GM06990 (cell line): ENCODE data around the gene TMEM132A.

Experiments
- DNase-seq: peaks from one replicate; pipeline ENCODE4 v3.0.0-alpha.2; 2011; ENCODE audit not compliant: insufficient read length; ENCODE audit errors: extremely low read depth
- H3K27me3 ChIP-seq: replicated peaks from 2 replicates; pipeline ENCODE4 v1.6.0; 2011; ENCODE audit warnings: low read length; ENCODE audit not compliant: control insufficient read depth, insufficient read depth
- H3K36me3 ChIP-seq: 2 replicates; pipeline ENCODE4 v1.5.1; 2011; ENCODE audit warnings: low read length; ENCODE audit not compliant: control insufficient read depth, insufficient read depth
- H3K4me3 ChIP-seq: replicated peaks from 2 replicates; pipeline ENCODE4 v1.5.1; 2011; ENCODE audit warnings: low read depth, mild to moderate bottlenecking, control low read depth, low read length
- TF ChIP-seq, protein P1 (sequence below): IDR thresholded peaks from 2 replicates; pipeline ENCODE4 v1.5.1; 2011; ENCODE audit warnings: low read length, control low read depth, mild to moderate bottlenecking, inconsistent platforms; ENCODE audit not compliant: insufficient read depth, poor library complexity, severe bottlenecking

TMEM132A gene

DNA sequence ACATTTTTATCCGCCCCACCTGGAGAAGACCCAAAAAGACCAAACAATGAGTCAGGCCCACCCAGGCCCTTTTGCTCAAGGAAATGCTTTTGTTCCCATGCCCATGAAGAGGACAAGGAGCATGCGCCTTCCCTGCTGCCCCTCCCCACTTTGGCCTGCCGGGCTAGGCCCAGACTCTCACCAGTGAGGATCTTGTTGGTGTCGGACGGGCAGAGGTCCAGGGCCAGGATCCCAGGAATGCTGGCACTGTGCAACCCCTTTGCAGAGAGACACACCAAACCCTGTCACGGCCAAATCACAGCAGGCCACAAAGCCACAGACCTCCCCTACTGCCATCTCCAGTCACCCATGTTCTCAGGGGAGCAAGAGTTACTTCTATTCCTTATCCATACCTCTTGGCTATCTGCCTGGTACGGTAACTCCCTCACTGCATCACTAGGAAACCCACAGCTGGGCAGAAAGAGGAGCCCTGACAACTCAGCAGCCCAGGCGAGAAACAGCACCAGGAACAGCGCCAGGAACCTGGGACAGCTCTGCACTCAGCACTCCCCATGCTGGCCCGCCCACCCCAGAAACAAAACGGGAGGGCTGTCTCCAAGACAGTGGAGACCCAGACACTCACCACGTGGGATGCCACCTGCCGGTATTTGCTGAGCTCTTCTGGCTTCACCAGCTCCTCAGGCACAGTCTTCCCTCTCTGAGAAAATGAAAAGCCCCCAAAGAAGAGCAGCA is 23.4 kb upstream of the TMEM132A start:
- DNase-seq, result no peak
- Histone ChIP-seq H3K36me3 (peaks cover 44% of the 10 kb centered on the region), H3K27me3 (no peaks in the 10 kb centered on the region), H3K4me3 (no peak overlapping the region)
- TF ChIP-seq, protein P1, sequence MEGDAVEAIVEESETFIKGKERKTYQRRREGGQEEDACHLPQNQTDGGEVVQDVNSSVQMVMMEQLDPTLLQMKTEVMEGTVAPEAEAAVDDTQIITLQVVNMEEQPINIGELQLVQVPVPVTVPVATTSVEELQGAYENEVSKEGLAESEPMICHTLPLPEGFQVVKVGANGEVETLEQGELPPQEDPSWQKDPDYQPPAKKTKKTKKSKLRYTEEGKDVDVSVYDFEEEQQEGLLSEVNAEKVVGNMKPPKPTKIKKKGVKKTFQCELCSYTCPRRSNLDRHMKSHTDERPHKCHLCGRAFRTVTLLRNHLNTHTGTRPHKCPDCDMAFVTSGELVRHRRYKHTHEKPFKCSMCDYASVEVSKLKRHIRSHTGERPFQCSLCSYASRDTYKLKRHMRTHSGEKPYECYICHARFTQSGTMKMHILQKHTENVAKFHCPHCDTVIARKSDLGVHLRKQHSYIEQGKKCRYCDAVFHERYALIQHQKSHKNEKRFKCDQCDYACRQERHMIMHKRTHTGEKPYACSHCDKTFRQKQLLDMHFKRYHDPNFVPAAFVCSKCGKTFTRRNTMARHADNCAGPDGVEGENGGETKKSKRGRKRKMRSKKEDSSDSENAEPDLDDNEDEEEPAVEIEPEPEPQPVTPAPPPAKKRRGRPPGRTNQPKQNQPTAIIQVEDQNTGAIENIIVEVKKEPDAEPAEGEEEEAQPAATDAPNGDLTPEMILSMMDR, result no peak

DNA sequence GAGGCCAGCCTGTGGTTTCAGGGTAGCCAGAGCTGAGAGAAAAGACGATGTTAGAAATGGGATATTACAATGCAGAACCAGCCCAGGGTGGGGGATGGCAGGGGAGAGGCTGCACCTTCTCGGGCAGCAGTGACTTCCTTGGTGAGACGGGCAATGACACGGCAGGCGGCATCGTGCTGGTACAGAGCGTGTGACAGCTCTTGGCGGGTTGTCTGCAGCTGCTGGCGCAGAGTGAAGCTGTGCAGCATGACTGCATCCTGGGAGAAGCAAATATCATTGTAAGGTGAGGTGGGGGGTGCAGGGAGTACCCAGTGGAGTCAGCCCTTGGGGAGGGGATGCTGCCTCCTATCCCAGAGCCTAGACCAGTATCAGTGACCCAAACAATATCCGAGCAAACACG is 21.6 kb upstream of the TMEM132A start:
- TF ChIP-seq, protein P1, result no peak
- Histone ChIP-seq H3K27me3 (no peaks in the 10 kb centered on the region), H3K4me3 (no peak overlapping the region), H3K36me3 (peaks cover 36% of the 10 kb centered on the region)
- no peak for DNase-seq

DNA sequence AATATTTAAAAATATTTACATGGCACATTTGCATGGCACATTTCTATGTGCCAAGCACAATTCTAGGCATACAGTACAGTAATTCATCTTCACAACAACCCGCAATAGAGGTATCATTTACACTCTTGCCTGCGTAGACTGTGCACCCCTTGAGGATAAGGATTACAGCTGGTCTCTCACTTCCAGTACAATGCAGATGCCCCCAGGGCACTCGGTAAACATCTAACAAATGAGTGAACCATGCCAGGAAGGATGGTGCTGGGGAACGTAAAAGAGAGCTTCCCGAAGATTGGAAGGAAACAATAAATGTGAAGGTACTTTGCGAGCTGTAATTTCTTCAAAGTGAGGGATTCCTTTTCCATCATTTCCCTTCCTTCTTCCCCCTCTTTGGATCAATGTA is 19.2 kb upstream of the TMEM132A start:
- DNase-seq, result no peak
- Histone ChIP-seq H3K36me3 (peaks cover 24% of the 10 kb centered on the region), H3K27me3 (no peaks in the 10 kb centered on the region), H3K4me3 (peak overlapping the region; percentile 93)
- TF ChIP-seq, protein P1, result no peak

DNA sequence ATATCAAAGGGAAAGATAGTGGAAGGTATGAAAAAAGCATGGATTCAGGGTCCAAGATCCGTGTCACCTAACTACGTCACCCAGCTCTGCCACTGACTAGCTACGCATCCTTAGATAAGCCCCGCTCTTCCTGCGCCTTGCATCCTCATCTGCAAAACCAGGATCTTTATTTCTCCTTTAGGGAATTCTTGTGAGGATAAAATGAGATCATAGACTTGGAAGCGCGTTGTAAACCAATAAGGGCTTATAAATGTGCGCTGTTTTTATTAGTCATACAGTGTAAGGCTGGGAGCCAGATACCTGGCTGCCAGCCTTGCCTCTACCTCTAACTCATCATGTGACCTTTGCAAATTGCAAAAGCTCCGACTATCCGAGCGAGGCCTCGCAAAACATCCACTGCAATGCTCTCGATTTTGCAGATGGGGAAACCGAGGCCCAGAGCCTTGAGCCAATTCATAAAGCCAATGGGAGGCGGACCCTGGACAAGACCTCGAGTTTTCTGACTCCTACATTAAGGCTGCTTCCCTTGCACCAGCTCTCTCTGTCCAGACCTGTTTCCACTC is 18.6 kb upstream of the TMEM132A start:
- TF ChIP-seq, protein P1, result no peak
- DNase-seq, result no peak
- peak overlapping the region; percentile 93 for H3K4me3 ChIP-seq
- peaks cover 20% of the 10 kb centered on the region for H3K36me3 ChIP-seq
- no peaks in the 10 kb centered on the region for H3K27me3 ChIP-seq

DNA sequence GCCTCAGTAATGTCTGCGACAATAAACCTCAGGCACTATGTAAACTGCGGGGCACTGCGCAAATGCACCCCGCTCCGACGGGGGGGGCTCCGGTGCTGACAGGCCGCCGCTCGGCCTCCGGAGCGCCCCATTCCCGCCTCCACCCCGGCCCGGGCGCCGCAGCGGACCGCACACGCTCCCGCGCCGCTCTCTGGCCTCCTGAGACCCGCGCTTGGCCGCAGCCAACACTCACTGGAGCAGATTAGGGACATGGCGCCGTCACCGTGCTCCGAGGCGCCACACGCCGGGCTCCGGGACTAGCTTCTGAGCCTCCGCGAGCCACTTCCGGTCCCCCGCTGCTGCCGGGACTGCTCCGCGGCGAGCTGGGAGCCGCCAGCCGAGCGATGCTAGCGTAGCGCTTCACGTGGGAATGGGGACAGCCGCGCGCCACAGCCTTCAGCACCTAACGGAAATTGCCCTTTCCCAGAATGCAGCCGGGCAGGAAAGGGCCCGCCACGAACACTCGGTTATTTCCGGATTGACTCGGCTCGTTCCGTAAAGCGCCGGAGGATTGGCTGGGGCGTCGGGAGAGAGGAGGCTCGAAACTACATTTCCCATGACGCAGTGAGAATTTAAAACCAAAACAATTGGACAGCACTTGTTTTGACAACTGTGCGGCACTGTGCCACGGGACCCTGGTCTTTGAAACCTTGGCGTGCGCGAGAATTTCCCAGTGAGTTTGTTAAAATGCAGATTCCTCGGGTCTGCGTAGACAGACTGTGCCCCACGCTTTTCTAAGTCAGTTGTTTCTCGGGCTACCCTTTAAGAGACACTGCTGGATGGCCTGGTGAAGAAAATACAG is 17.9 kb upstream of the TMEM132A start, which contains the start of gene PRPF19:
Gene PRPF19, minus strand, starts transcription at position 454 of the 841 bp plus-strand sequence. Its CDS starts 203 bp downstream, at position 251.
- Histone ChIP-seq H3K27me3 (no peaks in the 10 kb centered on the region), H3K36me3 (peaks cover 14% of the 10 kb centered on the region), H3K4me3 (peak within 1 kb of the TSS; percentile 93)
- TF ChIP-seq, protein P1, result no peak
- DNase-seq, result peak; percentile 95
